ENCODE results near the gene ATP1B1. TPM values are rescaled to one million over a fixed set of nuclear protein-coding genes. Genes with fewer than 3 reads are reported as not detected.

The ATP1B1 gene
- total and polyA plus RNA-seq, 2 of the 8 experiments (the other 6 are each of a cell fraction or from before 2014, with no cell fraction given), result 16.3 to 76.5 TPM

- POLR2A ChIA-PET (ENCODE audit: partially characterized antibody), result interaction anchor here (0.6 to 4.8 kb wide), 8 partner anchors 9 to 529 kb away, joined by 3 to 20 read pairs (median 5); no protein-coding TSS in a partner anchor
- TF ChIP-seq, protein P1, sequence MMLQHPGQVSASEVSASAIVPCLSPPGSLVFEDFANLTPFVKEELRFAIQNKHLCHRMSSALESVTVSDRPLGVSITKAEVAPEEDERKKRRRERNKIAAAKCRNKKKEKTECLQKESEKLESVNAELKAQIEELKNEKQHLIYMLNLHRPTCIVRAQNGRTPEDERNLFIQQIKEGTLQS (IDR thresholded peaks at IDR 0.05; ENCODE audit: insufficient read depth, low read depth, low read length), result no peak
- TF ChIP-seq EP300 (IDR thresholded peaks at IDR 0.05; ENCODE audit: borderline replicate concordance in 1 of 2, low read depth in 2 of 2, low read length in 2 of 2) (no peak), ASH2L (IDR thresholded peaks at IDR 0.05; ENCODE audit: low read length) (peak; percentile 85), E2F6 (IDR thresholded peaks at IDR 0.05) (no peak), FOSL1 (IDR thresholded peaks at IDR 0.05; ENCODE audit: insufficient read depth, low read depth, low read length) (no peak), SIX5 (IDR thresholded peaks at IDR 0.05; ENCODE audit: low read depth, low read length) (no peak), TEAD4 (IDR thresholded peaks at IDR 0.05; ENCODE audit: low read depth, low read length) (peak; percentile 59; the same call in 1 of the 2 replicates), RXRA (IDR thresholded peaks at IDR 0.05; ENCODE audit: insufficient read depth, low read depth, low read length) (no peak), TAF1 (IDR thresholded peaks at IDR 0.05; ENCODE audit: low read depth, low read length) (no peak), EGR1 (IDR thresholded peaks at IDR 0.05; ENCODE audit: borderline replicate concordance, low read depth, low read length) (no peak)
Observed at GRCh38 chr1:169106921-169107602, 572 bp downstream of the ATP1B1 start.

More at GRCh38 chr1:169106921-169107602, 572 bp downstream of the ATP1B1 start:
- H2BK15ac ChIP-seq (ENCODE audit: low read length), result peak overlapping the region; percentile 85; the same call in 1 of the 2 replicates
- no peak overlapping the region for H3K4ac ChIP-seq (replicated peaks; ENCODE audit: insufficient read length, low read depth, low read length)
- H3K79me2 ChIP-seq (ENCODE audit: control insufficient read depth in 1 of 2, insufficient read depth in 2 of 2, low read length in 2 of 2), result peaks cover 22 to 50% of the 10 kb centered on the region in 2 experiments
- H3K79me1 ChIP-seq (ENCODE audit: low read depth, low read length), result peaks cover 12% of the 10 kb centered on the region; the same call in 1 of the 2 replicates
- H3K18ac ChIP-seq (ENCODE audit: extremely low read depth, low read length), result peak overlapping the region; percentile 88
- H3K4me2 ChIP-seq (ENCODE audit: insufficient read depth in 1 of 2, low read depth in 2 of 2, low read length in 2 of 2), result peak overlapping the region; percentile 95 to 99
- peak overlapping the region; percentile 83; the same call in 1 of the 2 replicates for H2BK5ac ChIP-seq (ENCODE audit: low read depth, low read length)
- H3K27ac ChIP-seq (ENCODE audit: low read depth, low read length), result peak overlapping the region; percentile 80
- H2AK5ac ChIP-seq (ENCODE audit: low read depth, low read length), result no peak overlapping the region
- peak overlapping the region; percentile 22 for H4K5ac ChIP-seq (ENCODE audit: insufficient read length, low read depth, low read length)
- peak overlapping the region; percentile 75 to 85 (median 82) for H3K9ac ChIP-seq (replicated peaks in 1 of 4; ENCODE audit: extremely low read depth in 1 of 4, low read depth in 3 of 4, low read length in 3 of 4)
- peak overlapping the region; percentile 22 for H3K56ac ChIP-seq (replicated peaks; ENCODE audit: insufficient read length, low read depth, low read length)
- DNase-seq (ENCODE audit: low read depth in 1 of 2, low spot score in 2 of 2) (peak in 1 of 2 experiments; percentile 54), FAIRE-seq (no peak)
- H2BK12ac ChIP-seq (ENCODE audit: low read depth, low read length), result peak overlapping the region; percentile 5; the same call in 1 of the 2 replicates
- H3K23me2 ChIP-seq (ENCODE audit: low read depth, low read length), result peaks cover 12% of the 10 kb centered on the region
- no peaks in the 10 kb centered on the region for H3K9me3 ChIP-seq (ENCODE audit: insufficient read depth in 2 of 2, low read depth in 1 of 2, low read length in 1 of 2)
- peak overlapping the region; percentile 5; the same call in 1 of the 2 replicates for H2AFZ ChIP-seq (ENCODE audit: low read length)
- no peaks in the 10 kb centered on the region; a peak in 2 of 7 replicates for H3K27me3 ChIP-seq (replicated peaks in 1 of 4; ENCODE audit: control insufficient read depth in 3 of 4, extremely low read depth in 1 of 4, insufficient read depth in 3 of 4, low read length in 3 of 4)
- H4K20me1 ChIP-seq (replicated peaks in 1 of 2; ENCODE audit: control insufficient read depth in 1 of 2, insufficient read depth in 2 of 2, low read length in 2 of 2), result peaks cover 5% of the 10 kb centered on the region in 2 experiments
- H2BK20ac ChIP-seq (ENCODE audit: low read length), result no peak overlapping the region
- CTCF ChIA-PET (ENCODE audit: partially characterized antibody), result interaction anchor here (0.6 to 0.7 kb wide), 6 partner anchors 28 to 1232 kb away, joined by 3 to 5 read pairs (median 3); no protein-coding TSS in a partner anchor
- peak overlapping the region; percentile 76 to 93 (median 83) for H3K4me3 ChIP-seq (ENCODE audit: extremely low read depth in 1 of 4, insufficient read depth in 2 of 4, low read depth in 3 of 4, low read length in 4 of 4)
- no peak overlapping the region for H3K14ac ChIP-seq (ENCODE audit: insufficient read length)
- H3K23ac ChIP-seq (ENCODE audit: insufficient read length), result no peak overlapping the region
- H3K4me1 ChIP-seq (replicated peaks in 1 of 4; ENCODE audit: control insufficient read depth in 3 of 4, insufficient read depth in 4 of 4, low read length in 3 of 4), result peaks cover 16 to 35% (median 23%) of the 10 kb centered on the region in 4 experiments
- 2% methylated on average over 32 of the region's 41 CpGs; no CpG with 5 or more reads in 1 of the 2 experiments for WGBS, 2 experiments (ENCODE audit: extremely low coverage in 1 of 2, insufficient coverage in 1 of 2, insufficient read length in 1 of 2, insufficient replicate concordance in 2 of 2, low coverage in 1 of 2, low lambda C conversion rate in 2 of 2, missing lambda C conversion rate in 1 of 2)
- peaks cover 0 to 12% (median 2%) of the 10 kb centered on the region in 4 experiments; a peak in 5 of 8 replicates for H3K36me3 ChIP-seq (ENCODE audit: control insufficient read depth in 2 of 4, insufficient read depth in 4 of 4, low read length in 3 of 4)
- no peak overlapping the region for H2BK120ac ChIP-seq (replicated peaks; ENCODE audit: low read depth, low read length)
- H4K8ac ChIP-seq (ENCODE audit: extremely low read depth, insufficient read depth, low read length), result peak overlapping the region; percentile 94
- no peak overlapping the region for H4K91ac ChIP-seq (replicated peaks; ENCODE audit: insufficient read length, low read length)

Measured in H1 (cell line).